Esophagus (tissue), 2 donors: ENCODE data around the gene MAPK11. TPM values are rescaled to one million over a fixed set of nuclear protein-coding genes. Genes with fewer than 3 reads are reported as not detected.

Experiments
- H3K27ac ChIP-seq, 2 donors: one replicate each; pipeline ENCODE4 v1.5.1; 2013; ENCODE audit warnings: low read depth in 2 of 2, mild to moderate bottlenecking in 2 of 2, inconsistent platforms in 1 of 2, low read length in 1 of 2, moderate library complexity in 1 of 2
- H3K27me3 ChIP-seq, 2 donors: one replicate each; pipeline ENCODE4 v1.6.1; 2013; ENCODE audit warnings: low read length in 2 of 2, control low read depth in 1 of 2, mild to moderate bottlenecking in 1 of 2; ENCODE audit not compliant: insufficient read depth in 2 of 2, control insufficient read depth in 1 of 2
- H3K36me3 ChIP-seq, 2 donors: one replicate each; pipeline ENCODE4 v1.6.1; 2013; ENCODE audit warnings: low read length in 1 of 2; ENCODE audit not compliant: control insufficient read depth in 2 of 2, insufficient read depth in 2 of 2
- H3K4me1 ChIP-seq, 2 donors: one replicate each; pipeline ENCODE4 v1.6.1; 2013; ENCODE audit warnings: low read length in 1 of 2; ENCODE audit not compliant: control insufficient read depth in 2 of 2, insufficient read depth in 2 of 2
- H3K4me3 ChIP-seq, 2 donors: one replicate each; pipeline ENCODE4 v1.5.1; 2013; ENCODE audit warnings: low read length in 2 of 2, mild to moderate bottlenecking in 2 of 2, low read depth in 1 of 2, moderate library complexity in 1 of 2
- H3K9me3 ChIP-seq, 2 donors: one replicate each; pipeline ENCODE4 v1.6.1; 2013; ENCODE audit warnings: mild to moderate bottlenecking in 2 of 2, low read depth in 1 of 2, low read length in 1 of 2, moderate library complexity in 1 of 2; ENCODE audit not compliant: control insufficient read depth in 2 of 2, insufficient read depth in 1 of 2
- WGBS, 2 donors: extraction: QIAGEN DNeasy Blood & Tissue Kit; methylation state at CpG; one replicate each; pipeline ENCODE4 v1.1.7; 2013; 5-methylcytosine and 5-hydroxymethylcytosine counted together
- polyA plus RNA-seq, 2 donors: library from polyadenylated mRNA; stranded (reverse); fragments of 200-250 nt; gene quantifications; one replicate each; pipeline ENCODE4 v1.2.3, GENCODE V29; 2013
- donor health status: healthy with polysubstance abuse.
- donor health status: Bipolar disorder and iron deficiency.

MAPK11 gene
- polyA plus RNA-seq, 2 donors, result 5.4 to 6.1 TPM

DNA sequence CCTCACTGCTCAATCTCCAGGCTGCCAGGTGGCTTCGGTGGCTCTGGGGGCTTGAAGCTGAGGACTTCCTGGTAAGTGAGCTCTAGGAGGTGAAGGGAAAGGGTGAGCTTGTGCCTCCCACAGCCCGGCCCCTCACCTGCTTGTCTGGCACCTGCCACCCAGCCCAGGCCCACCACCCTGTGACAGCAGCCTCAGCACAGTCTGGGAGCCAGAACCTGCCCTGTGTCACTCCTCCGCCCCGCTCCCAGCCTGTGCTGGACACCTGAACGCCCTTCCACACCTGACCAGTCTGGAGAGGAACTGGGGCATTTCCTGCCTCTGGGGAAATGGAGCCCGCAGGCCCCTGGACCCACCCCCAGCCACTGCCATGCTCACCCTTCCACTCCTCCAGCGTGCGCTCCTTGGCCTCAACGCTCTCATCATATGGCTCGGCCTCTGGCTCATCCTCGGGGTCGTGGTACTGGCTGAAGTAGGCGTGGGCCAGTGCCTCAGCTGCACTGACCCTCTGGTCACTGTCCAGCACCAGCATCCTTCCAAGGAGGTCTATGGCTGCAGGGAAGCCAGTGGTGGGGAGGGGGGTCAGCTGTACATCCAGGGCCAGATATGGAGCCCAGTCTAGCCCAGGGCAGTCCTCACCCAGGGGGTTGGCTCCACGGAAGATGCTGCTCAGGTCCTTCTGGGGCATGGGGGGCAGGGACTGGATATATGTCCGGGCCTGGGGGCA is 5.1 kb downstream of the MAPK11 start:
- H3K36me3 ChIP-seq, result no peaks in the 10 kb centered on the region
- H3K4me3 ChIP-seq, result no peak overlapping the region
- H3K9me3 ChIP-seq, result no peaks in the 10 kb centered on the region
- H3K27me3 ChIP-seq, result peaks cover 0 to 3% of the 10 kb centered on the region in 2 donors
- H3K4me1 ChIP-seq, result peaks cover 10 to 20% of the 10 kb centered on the region in 2 donors
- WGBS, 2 donors, result 83 to 86% methylated on average over 15 of the region's 15 CpGs
- H3K27ac ChIP-seq, result no peak overlapping the region

DNA sequence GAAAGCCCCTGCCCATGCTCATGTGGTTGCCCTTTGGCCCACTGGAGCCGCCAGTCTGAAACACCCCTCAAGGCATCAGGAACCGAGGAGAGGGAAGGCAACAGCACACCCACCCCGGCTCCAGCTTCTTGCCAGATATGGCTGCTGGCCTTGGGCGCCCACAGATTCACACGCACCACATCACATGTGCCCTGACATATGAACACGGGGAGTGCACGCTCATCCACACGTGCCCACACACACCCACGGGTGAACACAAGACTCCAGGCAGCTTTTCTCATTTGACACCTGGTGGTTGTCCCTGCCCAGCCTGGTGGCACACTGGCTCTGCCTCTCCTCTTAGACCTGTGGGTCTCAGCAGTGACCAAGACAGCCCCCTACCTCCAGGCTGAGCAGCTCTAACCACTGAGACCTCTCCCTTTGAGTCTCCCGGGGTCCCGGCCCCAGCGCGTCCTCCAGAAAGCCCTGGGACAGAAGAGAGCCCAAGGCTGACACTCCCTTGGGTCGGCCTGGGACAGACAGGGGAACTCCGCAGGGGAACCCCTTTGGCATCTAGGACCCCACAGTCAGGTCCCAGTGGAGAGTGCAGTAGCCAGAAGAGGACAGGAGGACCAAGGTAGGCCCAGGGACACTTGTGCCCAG is 6.0 kb downstream of the MAPK11 start:
- Histone ChIP-seq H3K27ac (no peak overlapping the region), H3K4me1 (peaks cover 10 to 20% of the 10 kb centered on the region in 2 donors), H3K36me3 (no peaks in the 10 kb centered on the region), H3K9me3 (no peaks in the 10 kb centered on the region), H3K4me3 (no peak overlapping the region), H3K27me3 (peaks cover 0 to 3% of the 10 kb centered on the region in 2 donors)
- whole genome bisulfite sequencing, 2 donors, result 74 to 81% methylated on average over 15 of the region's 15 CpGs

DNA sequence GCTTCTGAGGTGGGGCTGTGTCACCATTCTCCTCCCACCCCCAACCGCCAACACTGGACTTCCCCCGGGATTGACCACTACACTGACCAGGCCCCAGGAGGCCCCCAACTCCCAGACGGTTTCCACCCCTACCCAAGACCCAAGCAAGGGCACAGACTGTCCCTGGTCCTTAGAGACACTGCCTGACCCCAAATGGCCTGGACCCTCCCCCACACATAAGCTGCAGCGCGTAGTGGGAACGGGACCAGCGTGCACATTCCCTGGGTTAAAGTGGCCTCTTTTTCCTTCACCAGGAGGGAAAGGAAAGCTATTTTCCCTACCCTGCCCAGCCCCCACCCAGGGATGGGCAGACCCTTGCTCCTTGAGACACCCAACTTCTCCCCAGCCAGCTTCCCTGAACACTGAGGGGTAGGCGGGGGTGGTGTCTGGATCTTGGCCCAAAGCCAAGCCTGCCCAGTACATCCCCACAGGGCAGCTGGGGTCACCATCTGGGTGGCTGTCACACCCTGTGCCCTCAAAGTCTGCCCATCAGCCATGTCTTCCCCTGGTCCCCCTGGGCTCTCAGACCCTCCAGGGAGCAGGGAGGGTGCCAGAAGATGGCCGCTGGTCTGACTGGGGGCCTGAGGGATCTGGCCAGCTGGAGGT is 7.1 kb downstream of the MAPK11 start:
- H3K9me3 ChIP-seq, result no peaks in the 10 kb centered on the region
- H3K4me1 ChIP-seq, result peaks cover 4 to 12% of the 10 kb centered on the region in 2 donors
- H3K27me3 ChIP-seq, result peaks cover 0 to 3% of the 10 kb centered on the region in 2 donors
- H3K36me3 ChIP-seq, result no peaks in the 10 kb centered on the region
- no peak overlapping the region for H3K4me3 ChIP-seq
- WGBS, 2 donors, result 59 to 65% methylated on average over 9 of the region's 9 CpGs
- no peak overlapping the region for H3K27ac ChIP-seq

DNA sequence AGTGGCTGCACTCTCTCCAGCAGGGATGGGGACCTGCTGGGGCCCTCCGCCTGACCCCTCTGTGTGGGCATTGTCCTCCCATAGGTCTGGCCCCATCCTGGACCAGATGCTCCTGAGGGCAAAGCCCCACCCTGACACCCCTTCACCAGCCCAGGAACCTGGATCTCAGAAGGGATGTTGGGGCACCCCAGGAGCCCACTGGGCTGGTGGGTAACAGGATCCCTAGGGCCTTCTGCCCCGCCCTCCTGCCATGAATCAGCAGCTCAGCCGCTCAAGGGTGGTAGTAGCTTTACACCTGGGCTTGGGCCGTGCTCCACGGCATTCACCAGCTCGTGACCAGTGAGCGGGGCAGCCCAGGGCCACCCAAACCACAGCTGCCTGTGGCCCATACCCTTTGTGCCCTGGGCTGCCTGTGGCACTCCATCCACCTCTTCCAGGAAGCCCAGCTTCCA is 7.7 kb downstream of the MAPK11 start:
- no peak overlapping the region for H3K27ac ChIP-seq
- H3K4me3 ChIP-seq, result no peak overlapping the region
- peaks cover 0 to 3% of the 10 kb centered on the region in 2 donors for H3K27me3 ChIP-seq
- H3K36me3 ChIP-seq, result peaks cover 0 to under 1% of the 10 kb centered on the region in 2 donors
- no peaks in the 10 kb centered on the region for H3K9me3 ChIP-seq
- 46 to 50% methylated on average over 7 of the region's 7 CpGs for WGBS, 2 donors
- H3K4me1 ChIP-seq, result peaks cover 2 to 8% of the 10 kb centered on the region in 2 donors

DNA sequence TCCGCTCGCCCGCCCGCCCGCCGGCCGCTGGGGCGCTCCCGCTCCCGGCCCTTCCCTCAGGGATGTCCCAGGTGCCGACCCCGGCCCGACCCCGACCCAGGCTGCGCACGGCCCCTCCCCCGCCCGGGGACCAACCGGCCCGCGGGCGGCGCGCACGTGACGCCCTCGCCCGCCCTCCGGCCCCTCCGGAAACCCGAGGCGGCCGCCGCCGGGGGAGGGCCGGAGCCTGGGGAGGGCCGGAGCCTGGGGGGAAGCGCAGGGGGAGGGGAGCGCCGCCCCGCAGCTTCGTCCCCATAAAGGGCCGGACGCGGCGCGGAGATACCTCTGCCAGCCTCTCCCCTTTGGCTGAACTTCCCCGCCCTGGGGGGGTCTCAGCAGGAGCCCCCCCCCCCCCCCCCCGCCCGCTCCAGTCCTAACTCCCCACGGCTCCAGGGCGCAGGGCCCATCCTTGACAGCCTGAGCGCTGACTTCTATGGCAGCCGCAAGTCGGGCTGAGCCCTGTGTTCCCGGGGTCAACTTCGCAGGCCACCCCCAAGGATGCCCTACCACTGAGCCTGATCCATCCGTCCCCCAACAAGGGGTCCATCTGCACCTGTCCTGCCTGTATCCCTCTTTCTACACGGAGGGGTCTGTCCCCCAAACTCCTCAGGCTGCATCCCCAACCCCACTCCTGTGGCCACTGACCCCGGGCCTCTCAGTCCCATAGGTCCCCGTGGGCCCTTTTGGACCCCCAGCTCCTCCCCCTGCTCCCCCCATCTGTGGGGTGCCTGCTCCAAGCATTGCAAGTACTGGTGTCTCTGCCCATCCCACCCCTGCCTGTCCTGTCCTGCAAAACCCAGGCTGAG is 8.3 kb downstream of the MAPK11 start, which contains the start of gene MAPK12:
TSS of gene MAPK12 (minus strand) at position 69 of the 845 bp plus-strand sequence. CDS start 174 bp downstream, outside the sequence.
- H3K4me3 ChIP-seq, result peak within 1 kb of the TSS; percentile 41 to 46
- H3K27me3 ChIP-seq, result peaks cover 0 to 3% of the 10 kb centered on the region in 2 donors
- peaks cover 2 to 4% of the 10 kb centered on the region in 2 donors for H3K4me1 ChIP-seq
- peak within 1 kb of the TSS in 1 of 2 donors; percentile 21 for H3K27ac ChIP-seq
- peaks cover 0 to 4% of the 10 kb centered on the region in 2 donors for H3K36me3 ChIP-seq
- WGBS, 2 donors, result 3 to 4% methylated on average over 39 to 59 of the region's 61 CpGs
- no peaks in the 10 kb centered on the region for H3K9me3 ChIP-seq

DNA sequence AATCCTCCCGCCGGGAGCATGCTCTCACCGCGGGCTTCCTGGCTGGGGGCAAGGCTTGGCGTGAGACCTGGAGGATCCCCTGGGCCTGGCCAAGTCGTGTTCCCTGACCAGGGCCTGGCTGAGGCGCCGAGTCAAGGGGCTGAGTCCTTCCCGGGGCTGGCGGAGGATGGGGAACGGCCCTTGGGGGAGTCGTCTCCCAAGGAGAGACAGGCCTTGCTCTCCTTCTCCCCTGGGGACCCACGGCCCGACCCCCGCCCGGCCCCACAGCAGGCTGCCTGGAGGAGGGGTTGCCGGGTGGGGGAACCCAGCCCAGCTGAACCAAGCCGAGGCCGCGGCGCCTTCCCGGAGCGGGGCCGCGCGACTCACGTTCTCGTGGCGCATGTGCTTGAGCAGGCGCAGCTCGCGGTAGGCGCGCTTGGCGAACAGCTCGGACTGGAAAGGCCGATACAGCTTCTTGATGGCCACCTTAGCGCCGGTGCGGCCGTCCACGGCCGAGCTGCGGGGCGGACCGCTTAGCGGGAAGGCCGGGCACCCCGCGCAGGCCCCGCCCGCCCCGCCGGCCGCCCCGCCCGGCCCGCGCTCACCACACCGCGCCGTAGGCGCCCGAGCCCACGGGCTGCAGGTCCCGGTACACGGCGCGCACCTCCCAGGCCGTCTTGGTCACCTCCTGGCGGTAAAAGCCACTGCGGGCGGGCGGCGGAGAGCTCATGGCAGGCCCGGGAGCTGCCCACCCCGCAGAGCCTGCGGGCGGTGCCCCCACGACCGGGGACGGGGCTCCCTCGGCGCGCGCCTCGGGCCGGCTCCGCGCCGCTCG is 9.2 kb downstream of the MAPK11 start:
- H3K36me3 ChIP-seq, result peaks cover 0 to 4% of the 10 kb centered on the region in 2 donors
- peaks cover 2 to 4% of the 10 kb centered on the region in 2 donors for H3K4me1 ChIP-seq
- WGBS, 2 donors, result 1 to 2% methylated on average over 49 to 92 of the region's 92 CpGs
- no peaks in the 10 kb centered on the region for H3K9me3 ChIP-seq
- H3K27me3 ChIP-seq, result peaks cover 0 to 3% of the 10 kb centered on the region in 2 donors
- H3K27ac ChIP-seq, result peak overlapping the region in 1 of 2 donors; percentile 21
- peak overlapping the region; percentile 41 to 46 for H3K4me3 ChIP-seq

DNA sequence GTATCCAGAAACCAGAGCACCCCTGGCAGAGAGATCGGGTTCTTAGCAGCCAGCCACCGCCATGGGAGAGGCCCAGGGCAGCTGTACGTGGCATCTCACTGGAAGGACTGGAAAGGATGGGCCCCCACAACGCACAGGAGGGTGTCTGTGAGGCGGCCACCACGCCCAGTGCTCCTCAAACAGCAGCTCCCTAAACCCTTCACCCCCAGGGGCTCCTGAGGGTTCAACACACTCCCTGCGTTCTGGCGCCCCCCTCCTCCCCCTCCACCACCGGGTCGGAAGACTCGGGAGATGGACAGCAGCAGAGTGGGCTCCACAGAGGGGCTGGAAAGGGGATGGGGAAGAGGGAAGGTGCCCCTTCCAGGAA is 9.8 kb downstream of the MAPK11 start:
- H3K27ac ChIP-seq, result peak overlapping the region in 1 of 2 donors; percentile 21
- WGBS, 2 donors, result 23 to 26% methylated on average over 11 of the region's 11 CpGs

DNA sequence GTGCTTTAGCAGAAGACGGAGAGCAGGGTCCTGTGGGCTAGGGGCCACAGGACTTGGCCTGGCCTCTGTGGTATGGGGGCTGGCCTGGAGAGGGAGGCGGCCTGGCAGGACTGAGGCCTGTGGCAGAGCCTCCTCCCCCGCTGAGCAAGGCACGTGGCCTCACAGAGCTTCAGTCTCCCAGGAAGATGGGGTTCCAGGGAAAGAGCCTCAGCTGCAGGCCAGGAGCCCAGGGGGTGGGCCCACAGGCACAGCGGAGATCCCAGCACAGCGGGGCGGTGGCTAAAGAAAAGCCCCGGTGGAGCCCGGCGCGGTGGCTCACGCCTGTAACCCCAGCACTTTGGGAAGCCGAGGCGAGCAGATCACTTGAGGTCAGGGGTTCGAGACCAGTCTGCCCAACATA is 10.9 kb downstream of the MAPK11 start:
- Histone ChIP-seq H3K36me3 (peaks cover 0 to 4% of the 10 kb centered on the region in 2 donors), H3K4me3 (no peak overlapping the region), H3K27ac (no peak overlapping the region), H3K9me3 (no peaks in the 10 kb centered on the region), H3K27me3 (peaks cover 0 to 3% of the 10 kb centered on the region in 2 donors), H3K4me1 (peaks cover 2 to 4% of the 10 kb centered on the region in 2 donors)
- 88 to 91% methylated on average over 14 to 15 of the region's 15 CpGs for WGBS, 2 donors

More for the DNA sequence above, 9.8 kb downstream of the MAPK11 start:
- Histone ChIP-seq H3K36me3 (peaks cover 0 to 4% of the 10 kb centered on the region in 2 donors), H3K27me3 (peaks cover 0 to 3% of the 10 kb centered on the region in 2 donors), H3K9me3 (no peaks in the 10 kb centered on the region), H3K4me1 (peaks cover 2 to 4% of the 10 kb centered on the region in 2 donors), H3K4me3 (peak overlapping the region; percentile 9 to 46)
